ENCODE measurements around the gene OR4K1.
"Not testable (repeated sequence)": the region's sequence is repeated elsewhere in the genome, so short reads cannot be mapped to it uniquely, and the experiment has no call there.

OR4K1 gene

GRCh38 chr14:19949218-19949617, 18.5 kb downstream of the OR4K1 start:
- Histone ChIP-seq H3K36me3 (ENCODE audit: control insufficient read depth, insufficient read depth, low read length) (no peaks in the 10 kb centered on the region), H3K27ac (ENCODE audit: low read depth, low read length) (no peak overlapping the region), H3K4me1 (ENCODE audit: control insufficient read depth, insufficient read depth, low read length) (no peaks in the 10 kb centered on the region), H3K27me3 (ENCODE audit: control insufficient read depth, insufficient read depth, low read length) (no peaks in the 10 kb centered on the region), H3K9ac (ENCODE audit: low read length) (no peak overlapping the region), H3K4me3 (ENCODE audit: low read length) (no peak overlapping the region)

- H3K4me3 ChIP-seq (ENCODE audit: low read length); H3K9ac ChIP-seq (ENCODE audit: low read length); H3K4me1 ChIP-seq (ENCODE audit: control insufficient read depth, insufficient read depth, low read length); H3K27ac ChIP-seq (ENCODE audit: low read depth, low read length); H3K27me3 ChIP-seq (ENCODE audit: control insufficient read depth, insufficient read depth, low read length); H3K36me3 ChIP-seq (ENCODE audit: control insufficient read depth, insufficient read depth, low read length): not testable (repeated sequence)
Observed at GRCh38 chr14:19969735-19970134, 39.0 kb downstream of the OR4K1 start.

- Histone ChIP-seq H3K27me3 (ENCODE audit: control insufficient read depth, insufficient read depth, low read length) (no peaks in the 10 kb centered on the region), H3K36me3 (ENCODE audit: control insufficient read depth, insufficient read depth, low read length) (no peaks in the 10 kb centered on the region), H3K27ac (ENCODE audit: low read depth, low read length) (no peak overlapping the region), H3K4me3 (ENCODE audit: low read length) (no peak overlapping the region), H3K4me1 (ENCODE audit: control insufficient read depth, insufficient read depth, low read length) (no peaks in the 10 kb centered on the region), H3K9ac (ENCODE audit: low read length) (no peak overlapping the region)
Observed at GRCh38 chr14:19974844-19975243, 44.1 kb downstream of the OR4K1 start.

DNA sequence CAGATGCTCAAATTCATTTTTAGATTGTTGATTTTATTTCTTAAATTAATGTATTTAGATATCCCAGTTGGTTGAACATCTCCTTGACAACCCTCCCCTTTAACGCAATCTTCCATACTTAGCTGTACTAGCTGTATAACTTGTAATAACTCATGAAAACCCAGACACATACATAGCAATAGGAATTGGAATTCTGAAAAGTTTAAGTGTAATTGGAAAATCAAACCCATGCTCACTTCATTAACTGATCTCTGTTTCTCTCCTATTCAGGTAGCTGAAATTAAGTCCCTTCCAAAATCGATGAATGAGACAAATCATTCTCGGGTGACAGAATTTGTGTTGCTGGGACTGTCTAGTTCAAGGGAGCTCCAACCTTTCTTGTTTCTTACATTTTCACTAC, 44.6 kb downstream of the OR4K1 start, which contains the start of gene OR4K15:
Gene OR4K15 (plus strand): TSS at position 301 of the 400 bp plus-strand sequence. CDS start 0 bp downstream, at position 301.
- Histone ChIP-seq H3K4me1 (ENCODE audit: control insufficient read depth, insufficient read depth, low read length) (no peaks in the 10 kb centered on the region), H3K4me3 (ENCODE audit: low read length) (no peak within 1 kb of the TSS), H3K27me3 (ENCODE audit: control insufficient read depth, insufficient read depth, low read length) (no peaks in the 10 kb centered on the region), H3K9ac (ENCODE audit: low read length) (no peak within 1 kb of the TSS), H3K36me3 (ENCODE audit: control insufficient read depth, insufficient read depth, low read length) (no peaks in the 10 kb centered on the region), H3K27ac (ENCODE audit: low read depth, low read length) (no peak within 1 kb of the TSS)
